Retinal pigment epithelial cell (primary cell): ENCODE results near the gene ADRB1.

Experiments
- DNase-seq: peaks from one replicate; pipeline ENCODE4 v3.0.0-alpha.2; 2010; ENCODE audit warnings: low read depth
- H3K4me3 ChIP-seq: 2 replicates; pipeline ENCODE4 v1.5.1; 2011; ENCODE audit warnings: mild to moderate bottlenecking, low read length, control low read depth, moderate library complexity
- CTCF ChIP-seq: conservative IDR thresholded peaks from 2 replicates; pipeline ENCODE4 v1.5.1; 2011; ENCODE audit warnings: low read depth, low read length, control low read depth, inconsistent platforms

Gene ADRB1

GRCh38 chr10:114043532-114044246, at the start of gene ADRB1:
ADRB1 (plus strand) TSS chr10:114043866; CDS start chr10:114044133, 267 bp downstream.
- TF ChIP-seq CTCF, result no peak
- no peak for DNase-seq
- peak within 1 kb of the TSS; percentile 59 for H3K4me3 ChIP-seq

GRCh38 chr10:113995201-113995600, 48.5 kb upstream of the ADRB1 start:
- no peak for DNase-seq
- H3K4me3 ChIP-seq, result no peak overlapping the region
- TF ChIP-seq CTCF, result no peak

GRCh38 chr10:113997428-113997827, 46.2 kb upstream of the ADRB1 start:
- DNase-seq, result no peak
- TF ChIP-seq CTCF, result no peak

GRCh38 chr10:113999531-113999930, 44.1 kb upstream of the ADRB1 start:
- DNase-seq, result no peak
- H3K4me3 ChIP-seq, result no peak overlapping the region
- no peak for TF ChIP-seq CTCF

More at GRCh38 chr10:113997428-113997827, 46.2 kb upstream of the ADRB1 start:
- H3K4me3 ChIP-seq, result no peak overlapping the region

GRCh38 chr10:114000457-114001010, 43.1 kb upstream of the ADRB1 start:
- no peak for DNase-seq
- no peak for TF ChIP-seq CTCF
- H3K4me3 ChIP-seq, result no peak overlapping the region

GRCh38 chr10:114002422-114002821, 41.2 kb upstream of the ADRB1 start:
- no peak for TF ChIP-seq CTCF
- no peak overlapping the region for H3K4me3 ChIP-seq
- DNase-seq, result no peak

GRCh38 chr10:114003161-114003941, 40.3 kb upstream of the ADRB1 start:
- no peak overlapping the region for H3K4me3 ChIP-seq

More at GRCh38 chr10:114003161-114003941, 40.3 kb upstream of the ADRB1 start:
- no peak for DNase-seq
- no peak for TF ChIP-seq CTCF
